GM18519 (cell line): ENCODE data around the gene RNF181.
"Not testable (repeated sequence)": the region's sequence is repeated elsewhere in the genome, so short reads cannot be mapped to it uniquely, and the experiment has no call there.

ENCODE experiments used
- ATAC-seq: cut with Tn5 transposase; IDR thresholded peaks from one replicate; pipeline ENCODE4 v1.9.1; 2021; ENCODE audit warnings: mild to moderate bottlenecking, moderate library complexity; ENCODE audit not compliant: unreplicated experiment, low FRiP score

Gene RNF181

GRCh38 chr2:85593023-85593422 is 2.5 kb upstream of the RNF181 start:
- no peak for ATAC-seq

GRCh38 chr2:85594715-85595300 is 737 bp upstream of the RNF181 start:
- ATAC-seq, result no peak

GRCh38 chr2:85596026-85596333 is 435 bp downstream of the RNF181 start:
- no peak for ATAC-seq

- ATAC-seq, result no peak
Measured at GRCh38 chr2:85596486-85597143, 1.1 kb downstream of the RNF181 start.

- no peak for ATAC-seq
Measured at GRCh38 chr2:85597241-85597640, 1.7 kb downstream of the RNF181 start.

- ATAC-seq, result no peak
Measured at GRCh38 chr2:85598594-85599340, 3.2 kb downstream of the RNF181 start.

GRCh38 chr2:85599468-85600234 is 4.1 kb downstream of the RNF181 start:
- no peak for ATAC-seq

- no peak for ATAC-seq
Measured at GRCh38 chr2:85600235-85600575, 4.7 kb downstream of the RNF181 start.

GRCh38 chr2:85600951-85601770 is 5.6 kb downstream of the RNF181 start:
- no peak for ATAC-seq

GRCh38 chr2:85601771-85602475 is 6.4 kb downstream of the RNF181 start:
- peak; percentile 11 for ATAC-seq

GRCh38 chr2:85602476-85603234 is 7.1 kb downstream of the RNF181 start, which contains the start of gene TMEM150A:
Gene TMEM150A, minus strand, starts transcription at chr2:85602698. Its CDS starts 750 bp downstream, at chr2:85601948.
- peak; percentile 92 for ATAC-seq

- ATAC-seq, result not testable (repeated sequence)
Measured at GRCh38 chr2:85604133-85604444, 8.5 kb downstream of the RNF181 start.

GRCh38 chr2:85604568-85605339 is 9.2 kb downstream of the RNF181 start:
- ATAC-seq, result no peak

GRCh38 chr2:85605406-85606115 is 10.0 kb downstream of the RNF181 start:
- ATAC-seq, result no peak

- no peak for ATAC-seq
Measured at GRCh38 chr2:85606116-85606455, 10.5 kb downstream of the RNF181 start.

GRCh38 chr2:85607268-85608215 is 12.0 kb downstream of the RNF181 start:
- ATAC-seq, result no peak

- ATAC-seq, result no peak
Measured at GRCh38 chr2:85611217-85611704, 15.7 kb downstream of the RNF181 start.
